Measurements from ENCODE around the gene UNC13B.
"Not testable (repeated sequence)": the region's sequence is repeated elsewhere in the genome, so short reads cannot be mapped to it uniquely, and the experiment has no call there.

UNC13B gene

DNA sequence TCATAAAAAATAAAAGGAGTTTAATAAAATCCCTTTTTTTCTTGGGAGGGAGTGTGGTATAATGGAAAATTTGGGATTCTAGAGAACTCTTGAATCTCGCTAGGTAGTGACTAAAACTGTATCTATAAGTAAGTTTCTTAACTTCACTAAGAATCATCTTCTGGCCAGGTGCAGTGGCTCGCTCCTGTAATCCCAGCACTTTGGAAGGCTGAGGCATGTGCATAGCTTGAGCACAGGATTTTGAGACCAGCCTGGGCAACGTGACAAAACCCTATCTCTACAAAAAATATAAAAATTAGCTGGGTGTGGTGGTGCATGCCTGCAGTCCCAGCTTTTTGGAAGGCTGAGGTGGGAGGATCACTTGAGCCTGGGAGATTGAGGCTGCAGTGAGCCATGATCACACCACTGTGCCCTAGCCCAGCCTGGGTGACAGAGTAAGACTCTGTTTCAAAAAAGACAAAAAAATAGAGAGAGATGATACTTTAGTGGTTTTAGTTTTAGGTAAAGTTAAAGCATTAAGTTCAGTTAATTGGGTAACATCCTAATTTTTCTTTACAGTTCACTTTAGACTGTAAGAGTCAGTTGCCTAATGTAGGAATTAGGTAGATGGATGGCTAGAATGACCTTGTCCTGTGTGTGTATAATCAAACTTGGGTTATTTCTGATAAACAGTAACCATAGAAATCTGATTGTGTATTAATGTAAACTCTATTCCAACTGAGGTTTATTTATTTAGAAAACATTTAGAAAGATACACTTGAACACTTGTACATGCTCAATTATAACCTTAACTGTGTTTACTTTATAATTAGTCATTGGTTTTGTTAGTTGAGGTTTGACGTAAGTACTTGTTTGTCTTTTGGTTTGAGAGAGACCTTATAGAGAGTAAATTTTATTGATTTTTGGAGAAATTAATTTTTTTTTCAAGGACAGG is 17.8 kb downstream of the UNC13B start:
- peaks cover 18% of the 10 kb centered on the region for H3K27me3 Mint-ChIP-seq
- no peaks in the 10 kb centered on the region for H3K9me3 Mint-ChIP-seq

DNA sequence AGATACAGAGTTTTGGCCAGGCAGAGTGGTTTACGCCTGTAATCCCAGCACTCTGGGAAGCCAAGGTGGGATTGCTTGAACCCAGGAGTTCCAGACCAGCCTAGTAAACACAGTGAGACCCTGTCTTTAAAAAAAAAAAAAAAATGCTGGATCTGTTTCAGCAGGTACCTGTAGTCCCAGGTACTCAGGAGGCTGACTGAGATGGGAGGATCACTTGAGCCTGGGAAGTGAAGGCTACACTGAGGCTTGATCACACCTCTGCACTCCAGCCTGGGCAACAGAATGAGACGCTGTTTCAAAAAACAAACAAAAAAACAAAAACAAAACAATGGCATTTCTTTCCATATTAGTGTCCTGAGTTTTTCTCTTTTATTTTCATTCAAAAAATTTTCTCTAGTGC is 19.0 kb downstream of the UNC13B start:
- H3K27me3 Mint-ChIP-seq: peaks cover 7% of the 10 kb centered on the region
- DNase-seq (ENCODE audit: low spot score in 2 of 2) (no peak), ATAC-seq (replicated peaks; ENCODE audit: extremely low read depth, poor library complexity, severe bottlenecking) (no peak)
- H3K9me3 Mint-ChIP-seq: no peaks in the 10 kb centered on the region
- no peaks in the 10 kb centered on the region for H3K36me3 Mint-ChIP-seq (ENCODE audit: insufficient read depth)
- H3K4me3 Mint-ChIP-seq: no peak overlapping the region
- no peaks in the 10 kb centered on the region for H3K4me1 Mint-ChIP-seq
- H3K27ac Mint-ChIP-seq (ENCODE audit: low read depth): no peak overlapping the region

More for the DNA sequence above, 17.8 kb downstream of the UNC13B start:
- H3K4me1 Mint-ChIP-seq: no peaks in the 10 kb centered on the region
- H3K4me3 Mint-ChIP-seq: no peak overlapping the region
- H3K27ac Mint-ChIP-seq (ENCODE audit: low read depth): no peak overlapping the region
- H3K36me3 Mint-ChIP-seq (ENCODE audit: insufficient read depth): no peaks in the 10 kb centered on the region
- ATAC-seq (replicated peaks; ENCODE audit: extremely low read depth, poor library complexity, severe bottlenecking): no peak
- no peak for DNase-seq (ENCODE audit: low spot score in 2 of 2)

DNA sequence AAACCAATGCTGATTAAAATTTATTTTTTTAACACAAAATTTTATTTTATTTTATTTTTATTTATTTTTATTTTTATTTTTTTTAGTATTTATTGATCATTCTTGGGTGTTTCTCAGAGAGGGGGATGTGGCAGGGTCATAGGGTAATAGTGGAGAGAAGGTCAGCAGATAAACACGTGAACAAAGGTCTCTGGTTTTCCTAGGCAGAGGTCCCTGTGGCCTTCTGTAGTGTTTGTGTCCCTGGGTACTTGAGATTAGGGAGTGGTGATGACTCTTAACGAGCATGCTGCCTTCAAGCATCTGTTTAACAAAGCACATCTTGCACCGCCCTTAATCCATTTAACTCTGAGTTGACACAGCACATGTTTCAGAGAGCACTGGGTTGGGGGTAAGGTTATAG is 20.6 kb downstream of the UNC13B start:
- not testable (repeated sequence) for DNase-seq (ENCODE audit: low spot score in 2 of 2); H3K36me3 Mint-ChIP-seq (ENCODE audit: insufficient read depth); H3K27ac Mint-ChIP-seq (ENCODE audit: low read depth); H3K9me3 Mint-ChIP-seq; ATAC-seq (replicated peaks; ENCODE audit: extremely low read depth, poor library complexity, severe bottlenecking); H3K27me3 Mint-ChIP-seq; H3K4me3 Mint-ChIP-seq; H3K4me1 Mint-ChIP-seq

DNA sequence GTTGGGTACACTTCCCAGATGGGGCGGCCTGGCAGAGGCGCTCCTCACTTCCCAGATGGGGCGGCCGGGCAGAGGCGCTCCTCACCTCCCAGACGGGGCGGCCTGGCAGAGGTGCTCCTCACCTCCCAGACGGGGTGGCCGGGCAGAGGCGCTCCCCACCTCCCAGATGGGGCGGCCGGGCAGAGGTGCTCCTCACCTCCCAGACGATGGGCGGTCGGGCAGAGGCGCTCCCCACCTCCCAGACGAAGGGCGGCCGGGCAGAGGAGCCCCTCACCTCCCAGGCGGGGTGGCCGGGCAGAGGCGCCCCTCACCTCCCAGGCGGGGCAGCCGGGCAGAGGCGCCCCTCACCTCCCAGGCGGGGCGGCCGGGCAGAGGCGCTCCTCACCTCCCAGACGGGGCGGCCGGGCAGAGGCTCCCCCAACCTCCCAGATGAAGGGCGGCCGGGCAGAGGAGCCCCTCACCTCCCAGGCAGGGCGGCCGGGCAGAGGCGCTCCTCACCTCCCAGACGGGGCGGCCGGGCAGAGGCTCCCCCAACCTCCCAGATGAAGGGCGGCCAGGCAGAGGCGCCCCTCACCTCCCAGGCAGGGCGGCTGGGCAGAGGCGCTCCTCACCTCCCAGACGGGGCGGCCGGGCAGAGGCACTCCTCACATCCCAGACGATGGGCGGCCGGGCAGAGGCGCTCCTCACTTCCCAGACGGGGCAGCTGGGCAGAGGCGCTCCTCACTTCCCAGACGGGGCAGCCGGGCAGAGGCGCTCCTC is 21.4 kb downstream of the UNC13B start:
- not testable (repeated sequence) for ATAC-seq (replicated peaks; ENCODE audit: extremely low read depth, poor library complexity, severe bottlenecking); H3K4me3 Mint-ChIP-seq; H3K4me1 Mint-ChIP-seq

DNA sequence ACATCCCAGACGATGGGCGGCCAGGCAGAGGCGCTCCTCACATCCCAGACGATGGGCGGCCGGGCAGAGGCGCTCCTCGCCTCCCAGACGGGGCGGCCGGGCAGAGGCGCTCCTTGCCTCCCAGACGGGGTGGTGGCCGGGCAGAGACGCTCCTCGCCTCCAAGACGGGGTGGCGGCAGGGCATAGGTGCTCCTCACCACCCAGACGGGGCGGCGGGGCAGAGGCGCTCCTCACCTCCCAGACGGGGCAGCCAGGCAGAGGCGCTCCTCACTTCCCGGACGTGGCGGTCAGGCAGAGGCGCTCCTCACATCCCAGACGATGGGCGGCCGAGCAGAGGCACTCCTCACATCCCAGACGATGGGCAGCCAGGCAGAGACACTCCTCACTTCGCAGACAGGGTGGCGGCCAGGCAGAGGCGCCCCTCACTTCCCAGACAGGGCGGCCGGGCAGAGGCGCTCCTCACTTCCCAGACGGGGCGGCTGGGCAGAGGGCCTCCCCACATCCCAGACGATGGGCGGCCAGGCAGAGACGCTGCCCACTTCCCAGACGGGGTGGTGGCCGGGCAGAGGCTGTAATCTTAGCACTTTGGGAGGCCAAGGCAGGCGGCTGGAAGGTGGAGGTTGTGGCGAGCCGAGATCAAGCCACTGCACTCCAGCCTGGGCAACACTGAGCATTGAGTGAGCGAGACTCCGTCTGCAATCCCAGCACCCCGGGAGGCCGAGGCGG is 22.1 kb downstream of the UNC13B start:
- not testable (repeated sequence) for DNase-seq (ENCODE audit: low spot score in 2 of 2); H3K36me3 Mint-ChIP-seq (ENCODE audit: insufficient read depth); H3K9me3 Mint-ChIP-seq; H3K4me3 Mint-ChIP-seq; H3K27me3 Mint-ChIP-seq; H3K27ac Mint-ChIP-seq (ENCODE audit: low read depth); H3K4me1 Mint-ChIP-seq; ATAC-seq (replicated peaks; ENCODE audit: extremely low read depth, poor library complexity, severe bottlenecking)

More for the DNA sequence above, 21.4 kb downstream of the UNC13B start:
- H3K36me3 Mint-ChIP-seq (ENCODE audit: insufficient read depth); H3K27ac Mint-ChIP-seq (ENCODE audit: low read depth); H3K9me3 Mint-ChIP-seq; DNase-seq (ENCODE audit: low spot score in 2 of 2); H3K27me3 Mint-ChIP-seq: not testable (repeated sequence)

DNA sequence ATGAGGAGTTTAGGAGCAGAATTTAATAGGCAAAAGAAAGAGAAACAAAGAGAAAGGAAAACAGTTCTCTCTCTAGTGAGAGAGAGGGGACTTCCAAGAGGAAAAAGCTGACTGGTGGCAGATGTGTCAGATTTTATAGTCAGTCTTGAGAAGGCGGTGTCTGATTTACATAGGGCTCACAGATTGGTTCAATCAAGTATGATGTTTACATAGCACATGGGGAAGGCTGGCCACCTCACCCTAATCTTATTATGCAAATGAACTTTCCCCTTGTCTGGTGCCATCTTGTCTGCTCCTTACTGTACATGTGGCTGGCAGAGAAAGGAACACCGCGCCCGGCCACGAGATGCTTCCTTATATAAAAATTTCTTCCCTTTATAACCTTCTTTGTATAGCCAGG is 24.7 kb downstream of the UNC13B start:
- Mint-ChIP-seq H3K4me1 (no peaks in the 10 kb centered on the region), H3K4me3 (no peak overlapping the region), H3K27me3 (peaks cover 2% of the 10 kb centered on the region), H3K9me3 (no peaks in the 10 kb centered on the region), H3K36me3 (ENCODE audit: insufficient read depth) (no peaks in the 10 kb centered on the region), H3K27ac (ENCODE audit: low read depth) (no peak overlapping the region)
- no peak for ATAC-seq (replicated peaks; ENCODE audit: extremely low read depth, poor library complexity, severe bottlenecking)
- DNase-seq (ENCODE audit: low spot score in 2 of 2): no peak

DNA sequence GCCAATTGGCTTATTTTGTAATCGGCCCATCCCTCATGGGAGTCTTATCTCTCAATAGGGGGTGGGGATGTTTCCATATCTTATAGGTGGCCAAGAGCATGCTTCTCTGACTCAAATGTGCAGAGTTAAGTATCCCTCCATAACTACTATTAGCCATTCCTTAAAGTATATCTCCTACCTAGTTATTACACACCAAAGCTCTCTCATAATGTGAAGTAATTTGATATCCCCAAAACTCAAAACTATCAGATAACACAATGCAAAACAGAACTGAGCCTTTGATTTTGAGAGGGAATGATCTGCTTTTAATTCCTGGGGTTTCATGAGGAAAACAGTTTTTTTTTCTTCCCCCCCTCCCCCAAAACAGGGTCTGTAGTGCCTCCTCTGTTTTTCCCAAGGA is 28.4 kb downstream of the UNC13B start:
- Mint-ChIP-seq H3K36me3 (ENCODE audit: insufficient read depth) (no peaks in the 10 kb centered on the region), H3K27me3 (peaks cover 24% of the 10 kb centered on the region), H3K9me3 (no peaks in the 10 kb centered on the region), H3K4me3 (no peak overlapping the region), H3K4me1 (no peaks in the 10 kb centered on the region), H3K27ac (ENCODE audit: low read depth) (no peak overlapping the region)
- no peak for DNase-seq (ENCODE audit: low spot score in 2 of 2)
- no peak for ATAC-seq (replicated peaks; ENCODE audit: extremely low read depth, poor library complexity, severe bottlenecking)

DNA sequence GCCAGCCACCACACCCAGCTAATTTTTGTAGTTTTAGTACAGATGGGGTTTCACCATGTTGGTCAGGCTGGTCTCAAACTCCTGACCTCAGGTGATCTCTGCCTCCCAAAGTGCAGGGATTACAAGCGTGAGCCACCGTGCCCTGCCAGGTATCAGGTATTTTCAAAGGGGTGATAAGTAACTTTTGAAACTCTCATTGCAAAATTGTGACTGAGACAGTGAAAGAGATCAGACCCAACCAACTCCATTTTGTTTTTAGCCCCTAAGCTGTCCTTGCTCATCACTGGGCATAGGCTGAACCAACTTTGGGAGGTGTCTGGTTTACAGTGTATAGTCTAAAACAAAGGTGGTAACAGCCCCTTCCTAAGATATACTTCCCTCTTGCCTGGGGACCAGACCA is 29.3 kb downstream of the UNC13B start:
- no peaks in the 10 kb centered on the region for H3K4me1 Mint-ChIP-seq
- no peaks in the 10 kb centered on the region for H3K9me3 Mint-ChIP-seq
- ATAC-seq (replicated peaks; ENCODE audit: extremely low read depth, poor library complexity, severe bottlenecking) (no peak), DNase-seq (ENCODE audit: low spot score in 2 of 2) (no peak)
- no peaks in the 10 kb centered on the region for H3K36me3 Mint-ChIP-seq (ENCODE audit: insufficient read depth)
- peaks cover 24% of the 10 kb centered on the region for H3K27me3 Mint-ChIP-seq
- no peak overlapping the region for H3K27ac Mint-ChIP-seq (ENCODE audit: low read depth)
- no peak overlapping the region for H3K4me3 Mint-ChIP-seq

DNA sequence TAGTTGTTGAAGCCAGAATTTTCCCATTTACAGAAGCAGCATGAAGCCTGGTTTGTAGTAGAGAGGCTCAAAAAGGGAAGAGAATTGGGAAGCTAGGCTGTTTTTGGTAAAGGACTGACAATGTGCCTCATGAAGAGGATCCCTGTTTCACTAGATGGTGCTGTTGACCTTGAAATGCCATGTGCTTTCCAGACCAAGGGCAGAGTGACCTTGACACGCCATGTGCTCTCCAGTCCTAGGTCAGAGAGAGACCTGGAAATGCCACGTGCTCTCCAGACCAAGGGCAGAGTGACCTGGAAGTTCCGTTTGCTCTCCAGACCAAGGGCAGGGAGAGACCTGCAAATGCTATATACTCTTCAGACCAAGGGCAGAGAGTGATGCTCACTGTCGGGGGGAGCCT is 32.0 kb downstream of the UNC13B start:
- no peaks in the 10 kb centered on the region for H3K36me3 Mint-ChIP-seq (ENCODE audit: insufficient read depth)
- DNase-seq (ENCODE audit: low spot score in 2 of 2): no peak

DNA sequence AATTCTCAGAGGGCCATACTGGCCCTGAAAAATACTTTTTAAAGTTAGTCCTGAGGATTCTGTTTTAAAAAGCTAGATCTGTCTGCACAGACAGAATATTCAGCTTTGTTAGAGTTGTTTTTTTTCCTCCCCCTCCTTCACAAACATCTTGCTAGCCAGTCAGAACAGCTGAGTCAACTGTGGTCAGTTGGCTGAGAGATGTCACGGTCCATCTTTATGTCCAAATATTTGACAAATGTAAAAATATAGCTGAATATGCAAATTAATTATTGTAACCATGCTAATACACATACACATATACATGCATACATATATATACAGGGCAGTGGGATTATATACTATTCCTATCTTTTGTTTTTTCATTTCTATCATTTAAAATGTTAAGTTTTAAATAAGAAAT is 33.9 kb downstream of the UNC13B start:
- no peak for DNase-seq (ENCODE audit: low spot score in 2 of 2)
- Mint-ChIP-seq H3K4me1 (no peaks in the 10 kb centered on the region), H3K36me3 (ENCODE audit: insufficient read depth) (no peaks in the 10 kb centered on the region), H3K9me3 (no peaks in the 10 kb centered on the region), H3K27ac (ENCODE audit: low read depth) (no peak overlapping the region), H3K4me3 (no peak overlapping the region), H3K27me3 (peaks cover 33% of the 10 kb centered on the region)
- ATAC-seq (replicated peaks; ENCODE audit: extremely low read depth, poor library complexity, severe bottlenecking): no peak

More for the DNA sequence above, 32.0 kb downstream of the UNC13B start:
- Mint-ChIP-seq H3K4me3 (no peak overlapping the region), H3K9me3 (no peaks in the 10 kb centered on the region), H3K27ac (ENCODE audit: low read depth) (no peak overlapping the region), H3K27me3 (peaks cover 33% of the 10 kb centered on the region), H3K4me1 (no peaks in the 10 kb centered on the region)
- no peak for ATAC-seq (replicated peaks; ENCODE audit: extremely low read depth, poor library complexity, severe bottlenecking)

DNA sequence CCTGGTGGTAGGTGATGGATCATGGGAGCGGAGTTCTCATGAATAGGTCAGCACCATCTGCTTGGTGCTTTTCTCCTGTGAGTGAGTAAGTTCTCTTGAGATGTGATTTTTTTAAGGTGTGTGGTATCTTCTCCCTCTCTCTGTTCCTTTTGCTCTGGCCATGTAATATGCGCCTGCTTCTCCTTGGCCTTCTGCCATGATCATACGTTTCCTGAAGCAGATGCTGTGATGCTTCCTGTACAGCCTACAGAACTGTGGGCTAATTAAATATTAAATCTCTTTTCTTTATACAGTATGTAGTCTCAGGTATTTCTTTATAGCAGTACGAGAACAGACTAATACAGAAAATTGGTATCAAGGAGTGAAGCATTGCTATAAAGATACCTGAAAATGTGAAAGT is 36.4 kb downstream of the UNC13B start:
- no peak for DNase-seq (ENCODE audit: low spot score in 2 of 2)
- Mint-ChIP-seq H3K27me3 (peaks cover 38% of the 10 kb centered on the region), H3K4me1 (no peaks in the 10 kb centered on the region), H3K27ac (ENCODE audit: low read depth) (no peak overlapping the region), H3K9me3 (peaks cover 10% of the 10 kb centered on the region), H3K36me3 (ENCODE audit: insufficient read depth) (no peaks in the 10 kb centered on the region), H3K4me3 (no peak overlapping the region)
- ATAC-seq (replicated peaks; ENCODE audit: extremely low read depth, poor library complexity, severe bottlenecking): no peak

DNA sequence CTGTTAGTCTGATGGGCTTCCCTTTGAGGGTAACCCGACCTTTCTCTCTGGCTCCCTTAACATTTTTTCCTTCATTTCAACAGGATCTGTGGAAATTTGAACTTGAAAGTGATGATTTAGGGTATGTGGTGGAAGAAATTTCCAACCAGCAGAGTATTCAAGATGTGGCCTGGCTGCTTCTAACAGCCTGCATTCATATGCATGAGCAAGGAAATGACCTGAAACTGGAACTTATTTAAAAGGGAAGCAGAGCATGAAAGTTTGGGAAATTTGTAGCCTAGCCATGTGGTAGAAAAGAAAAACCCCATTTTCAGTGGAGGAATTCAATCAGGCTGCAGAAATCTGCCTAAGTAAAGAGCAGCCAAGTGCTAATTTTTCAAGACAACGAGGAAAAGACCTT is 41.7 kb downstream of the UNC13B start:
- no peak for ATAC-seq (replicated peaks; ENCODE audit: extremely low read depth, poor library complexity, severe bottlenecking)
- H3K9me3 Mint-ChIP-seq: peaks cover 27% of the 10 kb centered on the region
- no peaks in the 10 kb centered on the region for H3K4me1 Mint-ChIP-seq
- DNase-seq (ENCODE audit: low spot score in 2 of 2): no peak
- H3K27me3 Mint-ChIP-seq: peaks cover 26% of the 10 kb centered on the region
- no peaks in the 10 kb centered on the region for H3K36me3 Mint-ChIP-seq (ENCODE audit: insufficient read depth)
- no peak overlapping the region for H3K27ac Mint-ChIP-seq (ENCODE audit: low read depth)
- no peak overlapping the region for H3K4me3 Mint-ChIP-seq

Data from central memory CD8-positive, alpha-beta T cell (primary cell).